Measurements from ENCODE around the gene PYM1. TPM values are rescaled to one million over a fixed set of nuclear protein-coding genes. Genes with fewer than 3 reads are reported as not detected.
A peak's percentile ranks its signal among the peaks of the same experiment; 100 is the strongest.

The PYM1 gene
- total and polyA plus RNA-seq, 2 of the 13 experiments (the other 11 are each of a cell fraction or from before 2014, with no cell fraction given), result 44.0 to 51.8 TPM

DNA sequence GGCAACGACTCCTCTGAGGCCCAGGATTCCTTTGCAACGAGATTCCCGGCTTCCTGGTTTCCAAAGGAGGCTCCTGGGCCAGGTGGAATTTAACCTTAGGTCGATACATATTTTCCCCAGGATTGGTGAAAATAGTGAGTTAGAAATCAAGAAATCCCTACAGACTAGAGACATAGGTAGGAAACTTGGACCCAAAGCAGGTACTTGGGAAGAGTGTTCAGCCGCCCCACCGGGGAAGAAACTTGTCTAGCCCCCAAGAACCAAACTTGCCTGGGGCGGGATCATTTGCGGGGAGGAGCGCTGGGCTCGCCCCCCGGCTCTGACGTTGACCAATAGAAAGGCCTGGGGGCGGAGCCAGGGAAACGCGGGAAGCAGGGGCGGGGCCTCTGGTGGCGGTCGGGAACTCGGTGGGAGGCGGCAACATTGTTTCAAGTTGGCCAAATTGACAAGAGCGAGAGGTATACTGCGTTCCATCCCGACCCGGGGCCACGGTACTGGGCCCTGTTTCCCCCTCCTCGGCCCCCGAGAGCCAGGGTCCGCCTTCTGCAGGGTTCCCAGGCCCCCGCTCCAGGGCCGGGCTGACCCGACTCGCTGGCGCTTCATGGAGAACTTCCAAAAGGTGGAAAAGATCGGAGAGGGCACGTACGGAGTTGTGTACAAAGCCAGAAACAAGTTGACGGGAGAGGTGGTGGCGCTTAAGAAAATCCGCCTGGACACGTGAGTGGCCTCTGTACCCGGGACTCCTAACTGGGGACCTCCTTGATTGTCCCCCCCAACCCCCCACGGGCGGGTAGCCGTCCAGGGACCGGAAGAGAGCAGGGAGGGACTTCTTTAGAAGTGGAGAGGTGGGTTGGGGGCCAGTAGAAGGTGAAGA lies 39.0 kb upstream of the PYM1 start, which contains the start of gene CDK2 (continued):
- TF ChIP-seq FOXJ3 (CRISPR knock-in tag; IDR thresholded peaks at IDR 0.05; ENCODE audit: borderline replicate concordance), result no peak
- no peak for TF ChIP-seq SRSF4 (IDR thresholded peaks at IDR 0.05; ENCODE audit: low read depth, low read length, poor library complexity, severe bottlenecking)
- TF ChIP-seq ZNF224 (CRISPR knock-in tag; IDR thresholded peaks at IDR 0.05), result no peak
- no peak for TF ChIP-seq SRSF9 (IDR thresholded peaks at IDR 0.05; ENCODE audit: borderline replicate concordance, insufficient read depth, low read depth, low read length, poor library complexity, severe bottlenecking)
- no peak for TF ChIP-seq MIER3 (CRISPR knock-in tag; IDR thresholded peaks at IDR 0.05; ENCODE audit: borderline replicate concordance)
- no peak for TF ChIP-seq SATB2 (CRISPR knock-in tag; IDR thresholded peaks at IDR 0.05)
- no peak for TF ChIP-seq ATM (IDR thresholded peaks at IDR 0.05; ENCODE audit: borderline replicate concordance)
- TF ChIP-seq, protein P1, sequence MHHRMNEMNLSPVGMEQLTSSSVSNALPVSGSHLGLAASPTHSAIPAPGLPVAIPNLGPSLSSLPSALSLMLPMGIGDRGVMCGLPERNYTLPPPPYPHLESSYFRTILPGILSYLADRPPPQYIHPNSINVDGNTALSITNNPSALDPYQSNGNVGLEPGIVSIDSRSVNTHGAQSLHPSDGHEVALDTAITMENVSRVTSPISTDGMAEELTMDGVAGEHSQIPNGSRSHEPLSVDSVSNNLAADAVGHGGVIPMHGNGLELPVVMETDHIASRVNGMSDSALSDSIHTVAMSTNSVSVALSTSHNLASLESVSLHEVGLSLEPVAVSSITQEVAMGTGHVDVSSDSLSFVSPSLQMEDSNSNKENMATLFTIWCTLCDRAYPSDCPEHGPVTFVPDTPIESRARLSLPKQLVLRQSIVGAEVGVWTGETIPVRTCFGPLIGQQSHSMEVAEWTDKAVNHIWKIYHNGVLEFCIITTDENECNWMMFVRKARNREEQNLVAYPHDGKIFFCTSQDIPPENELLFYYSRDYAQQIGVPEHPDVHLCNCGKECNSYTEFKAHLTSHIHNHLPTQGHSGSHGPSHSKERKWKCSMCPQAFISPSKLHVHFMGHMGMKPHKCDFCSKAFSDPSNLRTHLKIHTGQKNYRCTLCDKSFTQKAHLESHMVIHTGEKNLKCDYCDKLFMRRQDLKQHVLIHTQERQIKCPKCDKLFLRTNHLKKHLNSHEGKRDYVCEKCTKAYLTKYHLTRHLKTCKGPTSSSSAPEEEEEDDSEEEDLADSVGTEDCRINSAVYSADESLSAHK (CRISPR knock-in tag; IDR thresholded peaks at IDR 0.05; ENCODE audit: borderline replicate concordance), result no peak
- TF ChIP-seq ZNF746 (CRISPR knock-in tag; IDR thresholded peaks at IDR 0.05), result no peak
- TF ChIP-seq KMT2B (CRISPR knock-in tag; IDR thresholded peaks at IDR 0.05), result peak; percentile 52
- no peak for TF ChIP-seq FOSL2 (CRISPR knock-in tag; IDR thresholded peaks at IDR 0.05)
- TF ChIP-seq ZNF10 (CRISPR knock-in tag; IDR thresholded peaks at IDR 0.05; ENCODE audit: borderline replicate concordance, low read depth), result no peak
- no peak for TF ChIP-seq ZNF431 (CRISPR knock-in tag; IDR thresholded peaks at IDR 0.05; ENCODE audit: borderline replicate concordance, low read depth)
- no peak for TF ChIP-seq ZNF362 (CRISPR knock-in tag; IDR thresholded peaks at IDR 0.05; ENCODE audit: borderline replicate concordance)
- TF ChIP-seq ZNF513 (CRISPR knock-in tag; conservative IDR thresholded peaks at IDR 0.05), result no peak
- peak; percentile 67; the same call in 1 of the 2 replicates for TF ChIP-seq YEATS2 (CRISPR knock-in tag; IDR thresholded peaks at IDR 0.05; ENCODE audit: borderline replicate concordance)
- TF ChIP-seq SP2 (CRISPR knock-in tag; IDR thresholded peaks at IDR 0.05), result no peak; the same call in 1 of the 2 replicates
- no peak; the same call in 1 of the 2 replicates for TF ChIP-seq ETV5 (CRISPR knock-in tag; IDR thresholded peaks at IDR 0.05; ENCODE audit: borderline replicate concordance)
- no peak for TF ChIP-seq EHMT2 (IDR thresholded peaks at IDR 0.05; ENCODE audit: borderline replicate concordance, low read depth, low read length)
- TF ChIP-seq SUZ12 (IDR thresholded peaks at IDR 0.05; ENCODE audit: low read depth, low read length), result no peak
- TF ChIP-seq ZNF20 (CRISPR knock-in tag; IDR thresholded peaks at IDR 0.05), result no peak
- TF ChIP-seq ZNF781 (CRISPR knock-in tag; IDR thresholded peaks at IDR 0.05; ENCODE audit: borderline replicate concordance, not compliant biosample characterization), result no peak
- no peak for TF ChIP-seq ISL2 (CRISPR knock-in tag; IDR thresholded peaks at IDR 0.05)
- no peak for TF ChIP-seq ZIK1 (CRISPR knock-in tag; IDR thresholded peaks at IDR 0.05; ENCODE audit: borderline replicate concordance, low read depth)

Measured in HepG2 (cell line).